ENCODE data around the gene SMARCE1.

- TF ChIP-seq CTCF (IDR thresholded peaks at IDR 0.05) (no peak), POLR2A (IDR thresholded peaks at IDR 0.05) (no peak)
Measured at GRCh38 chr17:40611840-40612474, 35.7 kb downstream of the SMARCE1 start.
